H9 (cell line): ENCODE measurements around the gene DBNDD2. TPM values are rescaled to one million over a fixed set of nuclear protein-coding genes. Genes with fewer than 3 reads are reported as not detected.

ENCODE experiments used
- DNase-seq: peaks from one replicate; pipeline ENCODE4 v3.0.0-alpha.2; 2017
- H2AFZ ChIP-seq: one replicate; pipeline ENCODE4 v1.6.1; 2013; ENCODE audit warnings: mild to moderate bottlenecking, low read length, control low read depth, moderate library complexity
- H2AK5ac ChIP-seq: 2 replicates; pipeline ENCODE4 v1.6.1; 2013; ENCODE audit warnings: low read length, control low read depth, mixed read lengths; ENCODE audit not compliant: insufficient read length
- H2BK120ac ChIP-seq: one replicate; pipeline ENCODE4 v1.6.1; 2013; ENCODE audit warnings: low read depth, mild to moderate bottlenecking, low read length, control low read depth, inconsistent platforms; ENCODE audit not compliant: poor library complexity, severe bottlenecking
- H2BK12ac ChIP-seq: 2 replicates; pipeline ENCODE4 v1.6.1; 2013; ENCODE audit warnings: low read length, control low read depth, mixed read lengths, low read depth; ENCODE audit not compliant: insufficient read length
- H2BK15ac ChIP-seq: 2 replicates; pipeline ENCODE4 v1.6.1; 2013; ENCODE audit warnings: low read depth, low read length, control low read depth
- H2BK20ac ChIP-seq: one replicate; pipeline ENCODE4 v1.6.1; 2013; ENCODE audit warnings: low read depth, mild to moderate bottlenecking, low read length, control low read depth, inconsistent platforms; ENCODE audit not compliant: poor library complexity, severe bottlenecking
- H2BK5ac ChIP-seq: 2 replicates; pipeline ENCODE4 v1.6.1; 2013; ENCODE audit warnings: low read length, control low read depth, mixed read lengths; ENCODE audit not compliant: insufficient read length
- H3K14ac ChIP-seq: 2 replicates; pipeline ENCODE4 v1.6.1; 2013; ENCODE audit warnings: low read length, control low read depth; ENCODE audit not compliant: insufficient read depth
- H3K18ac ChIP-seq: 2 replicates; pipeline ENCODE4 v1.6.1; 2013; ENCODE audit warnings: low read depth, mild to moderate bottlenecking, mixed read lengths, low read length, control low read depth; ENCODE audit not compliant: insufficient read length
- H3K23ac ChIP-seq: 2 replicates; pipeline ENCODE4 v1.6.1; 2013; ENCODE audit warnings: low read length, control low read depth, mixed read lengths, low read depth; ENCODE audit not compliant: insufficient read length
- H3K23me2 ChIP-seq: 2 replicates; pipeline ENCODE4 v1.6.1; 2013; ENCODE audit warnings: low read depth, mild to moderate bottlenecking, mixed read lengths, low read length, control low read depth; ENCODE audit not compliant: insufficient read length, poor library complexity, severe bottlenecking
- H3K27ac ChIP-seq: 2 replicates; pipeline ENCODE4 v1.5.1; 2013; ENCODE audit warnings: low read length, control low read depth, mixed read lengths, low read depth; ENCODE audit not compliant: insufficient read length
- H3K27me3 ChIP-seq: 2 replicates; pipeline ENCODE4 v1.6.1; 2013; ENCODE audit warnings: low read length, control low read depth, inconsistent platforms; ENCODE audit not compliant: insufficient read depth
- H3K4ac ChIP-seq: 2 replicates; pipeline ENCODE4 v1.6.1; 2013; ENCODE audit warnings: low read depth, mild to moderate bottlenecking, control low read depth, inconsistent platforms, low read length, moderate library complexity
- H3K4me1 ChIP-seq: 2 replicates; pipeline ENCODE4 v1.6.1; 2013; ENCODE audit warnings: low read length, control low read depth, inconsistent platforms; ENCODE audit not compliant: insufficient read depth
- H3K4me2 ChIP-seq: 2 replicates; pipeline ENCODE4 v1.6.1; 2013; ENCODE audit warnings: low read length, control low read depth, mixed read lengths; ENCODE audit not compliant: insufficient read length, insufficient read depth
- H3K56ac ChIP-seq: 2 replicates; pipeline ENCODE4 v1.6.1; 2013; ENCODE audit warnings: low read depth, mild to moderate bottlenecking, mixed read lengths, low read length, control low read depth; ENCODE audit not compliant: insufficient read length
- H3K79me1 ChIP-seq: 2 replicates; pipeline ENCODE4 v1.6.1; 2013; ENCODE audit warnings: low read depth, mild to moderate bottlenecking, moderate library complexity, low read length, control low read depth, inconsistent platforms; ENCODE audit not compliant: insufficient read depth, poor library complexity, severe bottlenecking
- H3K79me2 ChIP-seq: 2 replicates; pipeline ENCODE4 v1.6.1; 2013; ENCODE audit warnings: low read length, control low read depth, inconsistent platforms; ENCODE audit not compliant: insufficient read depth
- H3K9ac ChIP-seq: 2 replicates; pipeline ENCODE4 v1.6.1; 2013; ENCODE audit warnings: low read length, control low read depth, mixed read lengths; ENCODE audit not compliant: insufficient read length; ENCODE audit errors: extremely low read depth
- H3K9me3 ChIP-seq: one replicate; pipeline ENCODE4 v1.6.1; 2013; ENCODE audit warnings: low read depth, low read length, inconsistent platforms; ENCODE audit not compliant: control insufficient read depth
- H3T11ph ChIP-seq: one replicate; pipeline ENCODE4 v1.6.1; 2013; ENCODE audit warnings: mild to moderate bottlenecking, low read length, control low read depth, inconsistent platforms
- H4K20me1 ChIP-seq: one replicate; pipeline ENCODE4 v1.6.1; 2013; ENCODE audit not compliant: control insufficient read depth, insufficient read length, insufficient read depth
- H4K5ac ChIP-seq: 2 replicates; pipeline ENCODE4 v1.6.1; 2013; ENCODE audit warnings: low read depth, mild to moderate bottlenecking, mixed read lengths, low read length, control low read depth; ENCODE audit not compliant: insufficient read length
- H4K8ac ChIP-seq: replicated peaks from 2 replicates; pipeline ENCODE4 v1.6.1; 2013; ENCODE audit warnings: low read length, control low read depth, mixed read lengths, low read depth; ENCODE audit not compliant: insufficient read length
- H4K91ac ChIP-seq: 2 replicates; pipeline ENCODE4 v1.6.1; 2013; ENCODE audit warnings: low read depth, mild to moderate bottlenecking, moderate library complexity, mixed read lengths, low read length, control low read depth; ENCODE audit not compliant: insufficient read length
- H3K27ac Mint-ChIP-seq, 3 experiments: 2 replicates in 2 of 3; 3 replicates in 1 of 3; pipeline ENCODE4 v1.8.0; 2020 to 2021; ENCODE audit warnings: mixed read lengths in 3 of 3, mild to moderate bottlenecking in 1 of 3, moderate library complexity in 1 of 3
- H3K27me3 Mint-ChIP-seq: 2 replicates; pipeline ENCODE4 v1.8.0; 2021; ENCODE audit warnings: low read depth, mild to moderate bottlenecking, moderate library complexity, mixed read lengths
- H3K36me3 Mint-ChIP-seq, 3 experiments: 2 replicates in 2 of 3; 3 replicates in 1 of 3; pipeline ENCODE4 v1.8.0; 2020 to 2021; ENCODE audit warnings: low read depth in 3 of 3, mixed read lengths in 3 of 3; ENCODE audit not compliant: insufficient read depth in 1 of 3
- H3K4me1 Mint-ChIP-seq, 2 experiments: 2 replicates each; pipeline ENCODE4 v1.8.0; 2020; ENCODE audit warnings: mixed read lengths in 2 of 2
- H3K4me3 Mint-ChIP-seq, 2 experiments: 2 replicates in 1 of 2; 3 replicates in 1 of 2; pipeline ENCODE4 v1.8.0; 2020 to 2021; ENCODE audit warnings: mild to moderate bottlenecking in 2 of 2, mixed read lengths in 2 of 2, moderate library complexity in 1 of 2
- H3K9me3 Mint-ChIP-seq, 2 experiments: 2 replicates in 1 of 2; 3 replicates in 1 of 2; pipeline ENCODE4 v1.8.0; 2020; ENCODE audit warnings: mild to moderate bottlenecking in 2 of 2, mixed read lengths in 2 of 2, moderate library complexity in 1 of 2
- WGBS: extraction: QIAGEN DNeasy Blood & Tissue Kit; methylation state at CpG from one replicate; pipeline ENCODE4 v1.1.7; 2013; ENCODE audit warnings: missing lambda C conversion rate, low lambda C conversion rate, mixed read lengths; ENCODE audit not compliant: insufficient read length; ENCODE audit errors: extremely low coverage; 5-methylcytosine and 5-hydroxymethylcytosine counted together
- total RNA-seq: library from RNA; stranded (reverse); gene quantifications from 2 replicates; pipeline ENCODE4 v1.2.1, GENCODE V29; 2021
- TF ChIP-seq, protein P1 (sequence below): fragments of 200-600 bp; sonication (generic); conservative IDR thresholded peaks from 3 replicates; pipeline ENCODE4 v1.8.0; 2021; ENCODE audit warnings: antibody characterized with exemption, mild to moderate bottlenecking

The DBNDD2 gene
- total RNA-seq, 1 experiment from 2014 or later, result 39.1 TPM

DNA sequence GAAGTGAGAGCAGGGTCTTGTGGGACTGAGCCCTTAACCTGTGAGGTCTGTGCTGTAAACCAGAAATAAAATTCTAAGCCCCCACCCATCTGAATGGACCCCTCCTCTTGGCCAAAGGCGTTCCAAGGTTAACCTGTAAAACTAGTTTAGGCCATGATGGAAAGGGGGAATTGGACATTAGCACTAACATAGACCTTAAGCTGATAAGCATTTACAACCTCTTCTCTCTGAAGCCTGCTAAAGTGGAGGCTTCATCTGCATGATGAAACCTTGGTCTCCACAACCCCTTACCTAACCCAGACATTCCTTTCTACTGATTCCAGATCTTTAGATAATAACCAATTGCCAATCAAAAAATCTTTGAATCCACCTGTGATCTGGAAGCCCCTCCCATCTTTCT, 33.7 kb downstream of the DBNDD2 start:
- no peak overlapping the region for H3K27ac ChIP-seq
- no peak overlapping the region for H2AFZ ChIP-seq
- no peak overlapping the region for H4K8ac ChIP-seq
- no peak overlapping the region for H4K5ac ChIP-seq
- TF ChIP-seq, protein P1, sequence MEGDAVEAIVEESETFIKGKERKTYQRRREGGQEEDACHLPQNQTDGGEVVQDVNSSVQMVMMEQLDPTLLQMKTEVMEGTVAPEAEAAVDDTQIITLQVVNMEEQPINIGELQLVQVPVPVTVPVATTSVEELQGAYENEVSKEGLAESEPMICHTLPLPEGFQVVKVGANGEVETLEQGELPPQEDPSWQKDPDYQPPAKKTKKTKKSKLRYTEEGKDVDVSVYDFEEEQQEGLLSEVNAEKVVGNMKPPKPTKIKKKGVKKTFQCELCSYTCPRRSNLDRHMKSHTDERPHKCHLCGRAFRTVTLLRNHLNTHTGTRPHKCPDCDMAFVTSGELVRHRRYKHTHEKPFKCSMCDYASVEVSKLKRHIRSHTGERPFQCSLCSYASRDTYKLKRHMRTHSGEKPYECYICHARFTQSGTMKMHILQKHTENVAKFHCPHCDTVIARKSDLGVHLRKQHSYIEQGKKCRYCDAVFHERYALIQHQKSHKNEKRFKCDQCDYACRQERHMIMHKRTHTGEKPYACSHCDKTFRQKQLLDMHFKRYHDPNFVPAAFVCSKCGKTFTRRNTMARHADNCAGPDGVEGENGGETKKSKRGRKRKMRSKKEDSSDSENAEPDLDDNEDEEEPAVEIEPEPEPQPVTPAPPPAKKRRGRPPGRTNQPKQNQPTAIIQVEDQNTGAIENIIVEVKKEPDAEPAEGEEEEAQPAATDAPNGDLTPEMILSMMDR, result no peak
- H2BK12ac ChIP-seq, result no peak overlapping the region
- no peak overlapping the region for H3K4me2 ChIP-seq
- no peak overlapping the region for H2AK5ac ChIP-seq
- H3K27me3 Mint-ChIP-seq, result peaks cover 3% of the 10 kb centered on the region; the same call in 1 of the 2 replicates
- no peak overlapping the region for H2BK5ac ChIP-seq
- H3K23ac ChIP-seq, result no peak overlapping the region
- DNase-seq, result no peak
- H3K27ac Mint-ChIP-seq, result no peak overlapping the region; a peak in 1 of 7 replicates
- H3K36me3 Mint-ChIP-seq, result no peaks in the 10 kb centered on the region
- no CpG with 5 or more reads among the region's 1 CpG for WGBS
- H2BK120ac ChIP-seq, result no peak overlapping the region
- no peak overlapping the region for H3K4ac ChIP-seq
- H3K9ac ChIP-seq, result no peak overlapping the region
- H3K9me3 Mint-ChIP-seq, result no peaks in the 10 kb centered on the region; a peak in 1 of 5 replicates
- no peak overlapping the region for H3K18ac ChIP-seq
- no peaks in the 10 kb centered on the region for H3K79me2 ChIP-seq
- peaks cover 23 to 34% of the 10 kb centered on the region in 2 experiments for H3K4me1 Mint-ChIP-seq
- no peak overlapping the region for H3K56ac ChIP-seq
- no peak overlapping the region for H4K91ac ChIP-seq
- no peak overlapping the region for H3T11ph ChIP-seq
- H3K4me3 Mint-ChIP-seq, result no peak overlapping the region
- no peaks in the 10 kb centered on the region for H3K23me2 ChIP-seq
- H3K14ac ChIP-seq, result no peak overlapping the region
- H3K4me1 ChIP-seq, result no peaks in the 10 kb centered on the region; the same call in 1 of the 2 replicates
- no peak overlapping the region for H2BK20ac ChIP-seq
- no peaks in the 10 kb centered on the region for H3K9me3 ChIP-seq
- H4K20me1 ChIP-seq, result no peaks in the 10 kb centered on the region
- no peaks in the 10 kb centered on the region for H3K27me3 ChIP-seq
- no peak overlapping the region for H2BK15ac ChIP-seq
- no peaks in the 10 kb centered on the region for H3K79me1 ChIP-seq
